SJSA1 (cell line): ENCODE data around the gene PCED1B. TPM values are rescaled to one million over a fixed set of nuclear protein-coding genes. Genes with fewer than 3 reads are reported as not detected.
"Not testable (repeated sequence)": the region's sequence is repeated elsewhere in the genome, so short reads cannot be mapped to it uniquely, and the experiment has no call there.

Experiments
- DNase-seq, 2 experiments: peaks; one replicate each; pipeline ENCODE4 v3.0.0-alpha.2; 2015 to 2020; ENCODE audit warnings: low spot score in 2 of 2, low read depth in 1 of 2
- H3K27ac ChIP-seq: fragments of 250-450 bp; sonication (Bioruptor Pico); 2 replicates; pipeline ENCODE4 v1.5.1; 2020; ENCODE audit warnings: mild to moderate bottlenecking, moderate library complexity
- H3K27me3 ChIP-seq: fragments of 250-450 bp; sonication (Bioruptor Pico); replicated peaks from 2 replicates; pipeline ENCODE4 v1.5.1; 2020; ENCODE audit warnings: mild to moderate bottlenecking, moderate library complexity
- H3K36me3 ChIP-seq: fragments of 250-450 bp; sonication (Bioruptor Pico); 2 replicates; pipeline ENCODE4 v1.5.1; 2020; ENCODE audit warnings: mild to moderate bottlenecking
- H3K4me1 ChIP-seq: fragments of 250-450 bp; sonication (Bioruptor Pico); replicated peaks from 2 replicates; pipeline ENCODE4 v1.6.1; 2021; ENCODE audit warnings: mild to moderate bottlenecking
- H3K4me3 ChIP-seq: fragments of 250-450 bp; sonication (Bioruptor Pico); 2 replicates; pipeline ENCODE4 v1.5.1; 2020; ENCODE audit warnings: mild to moderate bottlenecking
- H3K9me3 ChIP-seq: fragments of 250-450 bp; sonication (Bioruptor Pico); replicated peaks from 2 replicates; pipeline ENCODE4 v1.5.1; 2020; ENCODE audit warnings: mild to moderate bottlenecking
- total RNA-seq: library from RNA; depleted of rRNA; stranded (reverse); fragments of >200 nt; shearing (Covaris generic); gene quantifications from 2 replicates; pipeline ENCODE4 v1.2.3, GENCODE V29; 2014; rRNA removed

The PCED1B gene
- total RNA-seq, 1 experiment from 2014 or later: 0.39 TPM

- Histone ChIP-seq H3K4me3 (no peak overlapping the region), H3K27ac (no peak overlapping the region), H3K36me3 (0 out of 2 replicates have a peak, but pooled peaks cover 3% of the 10 kb centered on the region), H3K4me1 (peaks cover 70% of the 10 kb centered on the region), H3K27me3 (no peaks in the 10 kb centered on the region), H3K9me3 (no peaks in the 10 kb centered on the region)
- no peak for DNase-seq
Observed at GRCh38 chr12:47274760-47275159, 195.3 kb downstream of the PCED1B start.

- peaks cover 65% of the 10 kb centered on the region for H3K4me1 ChIP-seq
- no peaks in the 10 kb centered on the region for H3K9me3 ChIP-seq
- H3K27ac ChIP-seq: peak overlapping the region; percentile 78
- no peaks in the 10 kb centered on the region for H3K27me3 ChIP-seq
- H3K36me3 ChIP-seq: 0 out of 2 replicates have a peak, but pooled peaks cover 3% of the 10 kb centered on the region
- H3K4me3 ChIP-seq: no peak overlapping the region
- no peak for DNase-seq
Observed at GRCh38 chr12:47276253-47276620, 196.8 kb downstream of the PCED1B start.

GRCh38 chr12:47276621-47277309, 197.3 kb downstream of the PCED1B start:
- peak in 1 of 2 experiments; percentile 58 for DNase-seq
- Histone ChIP-seq H3K4me3 (no peak overlapping the region), H3K4me1 (peaks cover 60% of the 10 kb centered on the region), H3K36me3 (0 out of 2 replicates have a peak, but pooled peaks cover 3% of the 10 kb centered on the region), H3K27me3 (no peaks in the 10 kb centered on the region), H3K9me3 (no peaks in the 10 kb centered on the region), H3K27ac (peak overlapping the region; percentile 78)

DNA sequence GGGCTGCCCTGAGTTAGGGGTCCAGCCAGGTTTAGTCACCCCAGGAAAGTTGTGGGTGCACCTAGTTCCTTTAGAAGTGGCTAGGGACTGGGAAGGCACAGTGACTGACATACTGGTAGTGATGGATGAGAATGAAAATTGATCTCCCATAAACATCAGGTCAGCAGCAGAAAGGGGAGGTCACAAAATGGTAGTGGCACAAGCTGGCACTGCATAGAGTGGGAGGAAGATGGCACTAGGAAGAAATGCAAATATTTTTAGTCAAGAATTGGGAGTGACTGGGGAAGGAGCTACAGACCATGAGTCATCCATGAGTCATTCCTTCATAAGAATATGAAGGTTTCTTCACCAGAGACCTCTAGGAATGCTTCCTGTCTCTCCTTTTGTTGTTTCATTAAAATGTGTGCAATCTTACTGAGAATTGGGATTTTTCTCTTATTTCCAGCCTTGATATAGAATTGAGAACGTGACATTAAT, 198.6 kb downstream of the PCED1B start:
- 0 out of 2 replicates have a peak, but pooled peaks cover 3% of the 10 kb centered on the region for H3K36me3 ChIP-seq
- H3K9me3 ChIP-seq: no peaks in the 10 kb centered on the region
- H3K27me3 ChIP-seq: no peaks in the 10 kb centered on the region
- DNase-seq: peak; percentile 57 to 75
- H3K4me3 ChIP-seq: no peak overlapping the region
- peaks cover 48% of the 10 kb centered on the region for H3K4me1 ChIP-seq
- H3K27ac ChIP-seq: peak overlapping the region; percentile 78

DNA sequence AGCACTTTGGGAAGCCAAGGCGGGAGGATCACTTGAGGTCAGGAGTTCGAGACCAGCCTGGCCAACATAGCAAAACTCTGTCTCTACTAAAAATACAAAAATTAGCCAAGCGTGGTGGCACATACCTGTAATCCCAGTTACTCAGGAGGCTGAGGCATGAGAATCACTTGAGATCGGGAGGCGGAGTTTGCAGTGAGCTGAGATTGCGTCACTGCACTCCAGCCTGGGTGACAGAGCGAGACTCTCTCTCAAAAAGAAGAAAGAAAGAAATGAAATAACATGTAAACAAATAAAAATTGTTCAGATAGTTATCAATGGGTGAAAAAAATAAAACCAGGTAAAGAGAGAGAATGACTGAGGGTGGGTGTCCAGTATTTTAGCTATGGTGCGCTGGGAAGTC, 200.3 kb downstream of the PCED1B start:
- not testable (repeated sequence) for H3K9me3 ChIP-seq, H3K36me3 ChIP-seq, DNase-seq, H3K4me3 ChIP-seq, H3K27me3 ChIP-seq, H3K27ac ChIP-seq
- peaks cover 43% of the 10 kb centered on the region for H3K4me1 ChIP-seq

- no peak for DNase-seq
- H3K4me3 ChIP-seq: no peak overlapping the region
- no peaks in the 10 kb centered on the region for H3K27me3 ChIP-seq
- no peaks in the 10 kb centered on the region for H3K9me3 ChIP-seq
- 0 out of 2 replicates have a peak, but pooled peaks cover 3% of the 10 kb centered on the region for H3K36me3 ChIP-seq
- H3K4me1 ChIP-seq: peaks cover 43% of the 10 kb centered on the region
- no peak overlapping the region for H3K27ac ChIP-seq
Observed at GRCh38 chr12:47280543-47281300, 201.3 kb downstream of the PCED1B start.

DNA sequence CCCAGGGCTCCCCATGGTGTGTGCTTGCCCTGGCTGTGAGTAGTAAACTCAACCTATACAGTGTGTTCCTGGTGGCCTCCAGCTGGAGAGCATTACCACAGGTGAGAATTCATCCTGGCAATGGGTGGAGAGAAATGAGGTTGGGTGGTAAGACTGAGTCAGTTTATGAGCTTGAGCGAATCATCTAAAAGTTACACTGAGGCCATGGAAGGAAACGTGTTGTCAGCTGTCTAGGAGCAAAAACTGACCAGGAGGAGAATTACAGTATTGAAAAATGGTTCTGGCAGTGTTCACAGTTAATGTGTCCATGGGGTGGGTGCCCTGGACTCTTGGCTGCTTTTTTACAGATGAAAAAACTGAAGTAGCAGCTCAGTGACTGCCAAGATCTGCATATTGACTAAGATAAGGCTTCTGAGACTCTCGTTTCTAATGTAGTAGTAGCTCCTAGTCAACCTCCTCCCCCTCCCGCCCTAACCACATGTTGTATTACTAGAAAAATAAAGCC, 202.3 kb downstream of the PCED1B start:
- Histone ChIP-seq H3K4me3 (no peak overlapping the region), H3K36me3 (0 out of 2 replicates have a peak, but pooled peaks cover under 1% of the 10 kb centered on the region), H3K9me3 (no peaks in the 10 kb centered on the region), H3K27me3 (no peaks in the 10 kb centered on the region), H3K4me1 (peaks cover 37% of the 10 kb centered on the region), H3K27ac (no peak overlapping the region)
- DNase-seq: no peak

GRCh38 chr12:47282206-47282605, 202.8 kb downstream of the PCED1B start:
- H3K27me3 ChIP-seq: no peaks in the 10 kb centered on the region
- H3K27ac ChIP-seq: no peak overlapping the region
- H3K9me3 ChIP-seq: no peaks in the 10 kb centered on the region
- no peak for DNase-seq
- H3K36me3 ChIP-seq: no peaks in the 10 kb centered on the region
- H3K4me1 ChIP-seq: peaks cover 32% of the 10 kb centered on the region
- H3K4me3 ChIP-seq: no peak overlapping the region

Other genes with a start within 250 kb of the PCED1B start
- 19.0 and 19.3 TPM in 2 replicates for gene AMIGO2, start 338 bp downstream of the PCED1B start, total RNA-seq